Tibial nerve (tissue), 4 donors: Measurements from ENCODE around the gene CASZ1. TPM values are rescaled to one million over a fixed set of nuclear protein-coding genes. Genes with fewer than 3 reads are reported as not detected.

Experiments used
- DNase-seq, 2 donors: peaks; one replicate each; pipeline ENCODE4 v3.0.0-alpha.2; 2019; ENCODE audit warnings: low spot score in 2 of 2
- H3K27ac ChIP-seq, 4 donors: fragments of 200-600 bp; sonication (generic) in 3 of 4; one replicate each; pipeline ENCODE4 v1.5.1; 2017 to 2019; ENCODE audit warnings: mild to moderate bottlenecking in 1 of 4
- H3K27me3 ChIP-seq, 2 donors: fragments of 200-600 bp; sonication (generic) in 1 of 2; one replicate each; pipeline versions ENCODE4 v1.5.1 to v1.6.0; 2017 to 2019
- H3K36me3 ChIP-seq, 3 donors: fragments of 200-600 bp; sonication (generic); one replicate each; pipeline ENCODE4 v1.5.1; 2018 to 2019
- H3K4me1 ChIP-seq, 4 donors: fragments of 200-600 bp; sonication (generic) in 3 of 4; one replicate each; pipeline ENCODE4 v1.5.1; 2017 to 2019
- H3K4me3 ChIP-seq, 4 donors: fragments of 200-600 bp; sonication (generic) in 3 of 4; one replicate each; pipeline ENCODE4 v1.5.1; 2017 to 2019; ENCODE audit warnings: mild to moderate bottlenecking in 1 of 4, moderate library complexity in 1 of 4
- H3K9me3 ChIP-seq, 4 donors: fragments of 200-600 bp; sonication (generic) in 3 of 4; one replicate each; pipeline ENCODE4 v1.5.1; 2017 to 2019
- CTCF ChIP-seq, 5 experiments: fragments of 200-600 bp in 3 of 5; fragments of 450-650 bp in 2 of 5; sonication (generic) in 3 of 5; IDR thresholded peaks; one replicate each; pipeline ENCODE4 v1.5.1; 2016 to 2019; ENCODE audit warnings: antibody characterized with exemption in 5 of 5, mild to moderate bottlenecking in 3 of 5, moderate library complexity in 2 of 5
- EP300 ChIP-seq, 2 donors: sonication (generic); formaldehyde crosslinking; IDR thresholded peaks; one replicate each; pipeline ENCODE4 v1.6.1; 2017; ENCODE audit warnings: antibody characterized with exemption in 2 of 2, mild to moderate bottlenecking in 1 of 2
- POLR2A ChIP-seq, 2 donors: fragments of 450-650 bp; IDR thresholded peaks; one replicate each; pipeline ENCODE4 v1.6.1; 2017; ENCODE audit warnings: antibody characterized with exemption in 2 of 2, mild to moderate bottlenecking in 2 of 2, moderate library complexity in 2 of 2
- WGBS, 2 donors: methylation state at CpG; one replicate each; pipeline ENCODE4 v1.1.5; 2018; 5-methylcytosine and 5-hydroxymethylcytosine counted together
- total RNA-seq, 4 donors: library from RNA; depleted of rRNA; stranded (reverse); fragments of >200 nt; gene quantifications; one replicate each; pipeline ENCODE4 v1.1.0, GENCODE V29; 2016

CASZ1 gene
- total RNA-seq, 4 donors from 2014 or later = 1.7 to 7.5 (median 5.1) TPM

GRCh38 chr1:10823000-10823401 lies 26.6 kb upstream of the CASZ1 start:
- H3K36me3 ChIP-seq = no peaks in the 10 kb centered on the region
- DNase-seq = no peak
- no peak for TF ChIP-seq CTCF (IDR thresholded peaks at IDR 0.05)
- no peak for TF ChIP-seq POLR2A (IDR thresholded peaks at IDR 0.05)
- TF ChIP-seq EP300 (IDR thresholded peaks at IDR 0.05) = no peak
- H3K27me3 ChIP-seq = peaks cover 0 to 39% of the 10 kb centered on the region in 2 donors
- H3K27ac ChIP-seq = no peak overlapping the region
- H3K4me1 ChIP-seq = no peaks in the 10 kb centered on the region
- WGBS, 2 donors = 56 to 69% methylated on average over 14 of the region's 14 CpGs
- no peaks in the 10 kb centered on the region for H3K9me3 ChIP-seq
- no peak overlapping the region for H3K4me3 ChIP-seq

- TF ChIP-seq CTCF (IDR thresholded peaks at IDR 0.05) (no peak), POLR2A (IDR thresholded peaks at IDR 0.05) (no peak), EP300 (IDR thresholded peaks at IDR 0.05) (no peak)
- Histone ChIP-seq H3K36me3 (no peaks in the 10 kb centered on the region), H3K4me3 (no peak overlapping the region), H3K9me3 (no peaks in the 10 kb centered on the region), H3K4me1 (no peaks in the 10 kb centered on the region), H3K27me3 (peaks cover 0 to 23% of the 10 kb centered on the region in 2 donors), H3K27ac (no peak overlapping the region)
- DNase-seq = no peak
- WGBS, 2 donors = 73 to 85% methylated on average over 2 of the region's 2 CpGs
Measured at GRCh38 chr1:10821388-10821787, 24.9 kb upstream of the CASZ1 start.

GRCh38 chr1:10820422-10820821 lies 24.0 kb upstream of the CASZ1 start:
- DNase-seq = no peak
- Histone ChIP-seq H3K4me1 (no peaks in the 10 kb centered on the region), H3K27me3 (peaks cover 0 to 15% of the 10 kb centered on the region in 2 donors), H3K9me3 (no peaks in the 10 kb centered on the region), H3K27ac (no peak overlapping the region), H3K4me3 (no peak overlapping the region), H3K36me3 (no peaks in the 10 kb centered on the region)
- WGBS, 2 donors = 64 to 71% methylated on average over 7 of the region's 7 CpGs
- TF ChIP-seq POLR2A (IDR thresholded peaks at IDR 0.05) = no peak
- no peak for TF ChIP-seq CTCF (IDR thresholded peaks at IDR 0.05)
- TF ChIP-seq EP300 (IDR thresholded peaks at IDR 0.05) = no peak

- Histone ChIP-seq H3K36me3 (no peaks in the 10 kb centered on the region), H3K9me3 (no peaks in the 10 kb centered on the region), H3K27ac (peak overlapping the region in 1 of 4 donors; percentile 56), H3K27me3 (peaks cover 0 to 4% of the 10 kb centered on the region in 2 donors), H3K4me3 (no peak overlapping the region), H3K4me1 (peaks cover 0 to 5% (median 0%) of the 10 kb centered on the region in 4 donors)
- no peak for DNase-seq
- TF ChIP-seq POLR2A (IDR thresholded peaks at IDR 0.05) (no peak), CTCF (IDR thresholded peaks at IDR 0.05) (no peak), EP300 (IDR thresholded peaks at IDR 0.05) (no peak)
- 72 to 78% methylated on average over 13 of the region's 13 CpGs for WGBS, 2 donors
Measured at GRCh38 chr1:10819198-10819901, 22.9 kb upstream of the CASZ1 start.

- Histone ChIP-seq H3K27ac (peak overlapping the region in 1 of 4 donors; percentile 56), H3K9me3 (no peaks in the 10 kb centered on the region), H3K36me3 (no peaks in the 10 kb centered on the region), H3K27me3 (peaks cover 0 to 5% of the 10 kb centered on the region in 2 donors), H3K4me3 (no peak overlapping the region), H3K4me1 (peaks cover 0 to 5% (median 0%) of the 10 kb centered on the region in 4 donors)
- WGBS, 2 donors = 76% methylated on average over 15 to 16 of the region's 17 CpGs
- TF ChIP-seq EP300 (IDR thresholded peaks at IDR 0.05) (no peak), POLR2A (IDR thresholded peaks at IDR 0.05) (no peak), CTCF (IDR thresholded peaks at IDR 0.05) (no peak)
- no peak for DNase-seq
Measured at GRCh38 chr1:10818262-10819197, 22.1 kb upstream of the CASZ1 start.
